ENCODE results near the gene HSF2BP.
"Not testable (repeated sequence)": the region's sequence is repeated elsewhere in the genome, so short reads cannot be mapped to it uniquely, and the experiment has no call there.

Gene HSF2BP

DNA sequence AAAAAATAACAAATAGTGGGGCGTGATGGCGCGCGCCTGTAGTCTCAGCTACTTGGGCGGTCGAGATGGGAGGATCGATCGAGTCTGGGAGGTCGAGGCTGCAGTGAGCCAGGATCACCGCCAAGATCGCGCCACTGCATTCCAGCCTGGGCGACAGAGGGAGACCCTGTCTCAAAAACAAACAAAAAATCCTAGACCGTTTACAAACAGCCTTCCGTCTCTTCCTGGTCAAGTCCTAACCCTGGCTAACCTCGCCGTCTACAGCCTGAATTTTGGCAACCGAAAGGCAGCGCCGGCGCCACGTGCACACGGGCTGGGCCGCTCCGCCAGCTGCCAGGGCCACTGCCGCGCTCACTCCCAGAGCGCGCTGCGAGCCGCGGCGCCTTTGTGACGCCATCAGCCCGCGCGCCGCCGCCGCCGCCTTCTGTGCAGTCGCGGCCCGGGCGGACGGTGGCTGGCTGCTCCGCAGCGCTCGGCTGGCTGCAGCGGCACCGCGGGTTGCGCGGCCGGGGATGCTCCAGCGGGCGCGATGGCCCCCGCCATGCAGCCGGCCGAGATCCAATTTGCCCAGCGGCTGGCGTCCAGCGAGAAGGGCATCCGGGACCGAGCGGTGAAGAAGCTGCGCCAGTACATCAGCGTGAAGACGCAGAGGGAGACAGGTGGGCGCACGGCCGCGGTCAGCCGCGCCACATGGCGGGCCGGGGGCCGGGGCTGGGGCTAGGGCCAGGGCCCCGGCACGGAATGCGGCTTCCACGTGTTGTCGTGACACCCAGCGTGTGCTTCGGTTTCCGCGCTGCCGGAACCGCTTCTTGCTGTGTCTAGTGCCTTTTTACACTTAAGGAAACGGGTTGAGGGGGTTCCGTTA is at the start of gene HSF2BP, which contains the start of gene RRP1B:
Gene HSF2BP, minus strand, starts transcription at position 353 of the 865 bp plus-strand sequence. CDS start 1,392 bp downstream, outside the sequence.
Gene RRP1B, plus strand, starts transcription at position 425 of the 865 bp plus-strand sequence. Its CDS starts 105 bp downstream, at position 530.
- peak; percentile 90 for DNase-seq

DNA sequence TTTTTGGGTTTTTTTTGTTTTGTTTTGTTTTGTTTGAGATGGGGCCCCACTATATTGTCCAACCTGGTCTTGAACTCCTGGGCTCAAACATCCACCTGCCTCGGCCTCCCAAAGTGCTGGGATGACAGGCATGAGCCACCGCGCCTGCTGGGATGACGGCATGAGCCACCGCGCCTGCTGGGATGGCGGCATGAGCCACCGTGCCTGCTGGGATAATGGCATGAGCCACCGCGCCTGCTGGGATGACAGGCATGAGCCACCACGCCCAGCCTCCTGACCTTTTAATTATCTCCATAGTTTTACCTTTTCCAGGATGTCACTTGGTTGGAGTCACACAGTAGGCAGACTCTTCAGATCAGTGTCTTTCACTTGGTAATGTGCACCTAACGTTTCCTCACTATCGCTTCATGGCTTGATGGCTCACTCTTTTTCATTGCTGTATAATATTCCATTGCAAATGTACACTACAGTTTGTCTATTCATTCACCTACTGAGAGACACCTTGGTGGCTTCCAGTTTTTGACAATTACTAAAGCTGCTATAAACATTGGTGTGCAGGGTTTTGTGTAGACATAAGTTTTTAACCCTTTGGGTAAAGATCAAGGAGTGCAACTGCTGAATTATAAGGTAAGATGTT is 49.6 kb upstream of the HSF2BP start:
- no peak for DNase-seq

- no peak for DNase-seq
Measured at GRCh38 chr21:43707462-43707861, 48.2 kb upstream of the HSF2BP start.

GRCh38 chr21:43703035-43703880 is 44.0 kb upstream of the HSF2BP start:
- no peak for DNase-seq

GRCh38 chr21:43702785-43703034 is 43.4 kb upstream of the HSF2BP start:
- no peak for DNase-seq

- DNase-seq, result no peak
Measured at GRCh38 chr21:43701936-43702784, 42.9 kb upstream of the HSF2BP start.

DNA sequence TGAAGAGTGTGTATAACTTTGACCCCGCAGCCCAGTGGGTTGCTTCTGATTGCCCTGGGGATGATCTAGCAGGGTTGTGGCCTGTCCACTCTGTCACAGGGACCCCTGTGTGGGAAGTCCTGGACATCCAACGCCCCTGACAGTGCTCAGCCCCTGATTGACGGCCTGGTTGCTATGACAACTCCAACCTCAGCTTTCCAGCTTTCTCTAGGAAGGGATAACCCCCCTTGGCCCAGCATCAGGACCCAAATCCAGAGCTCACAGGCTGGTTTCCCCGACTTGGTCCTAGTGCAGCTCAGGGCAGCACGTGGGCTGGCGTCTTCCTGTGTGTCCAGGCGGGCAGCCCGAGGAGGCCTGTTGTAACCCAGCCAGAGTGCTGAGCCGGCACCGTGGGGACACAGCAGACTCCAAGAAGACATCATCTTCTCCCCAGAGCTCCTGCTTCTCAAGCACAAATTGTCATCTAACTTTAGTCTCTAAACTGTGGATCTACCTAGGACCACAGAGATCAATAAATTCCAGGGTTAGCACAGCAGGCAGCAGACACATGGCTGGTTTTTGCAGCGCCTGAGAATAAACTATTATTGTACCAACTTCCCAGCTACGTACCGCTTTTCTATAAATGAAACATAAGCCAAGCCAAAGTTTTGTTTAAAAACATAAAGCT is 40.8 kb upstream of the HSF2BP start:
- no peak for DNase-seq

DNA sequence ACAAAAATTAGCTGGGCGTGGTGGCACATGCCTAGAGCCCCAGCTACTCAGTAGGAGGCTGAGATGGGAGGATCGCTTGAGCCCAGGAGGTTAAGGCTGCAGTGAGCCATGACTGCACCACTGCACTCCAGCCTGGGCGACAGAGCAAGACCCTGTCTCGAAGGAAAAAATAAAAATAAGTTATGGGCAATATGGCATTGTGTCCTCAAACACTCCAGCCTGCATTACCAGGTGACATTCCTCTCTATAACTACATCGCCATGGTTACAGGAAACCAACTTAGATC is 40.1 kb upstream of the HSF2BP start:
- DNase-seq, result not testable (repeated sequence)

DNA sequence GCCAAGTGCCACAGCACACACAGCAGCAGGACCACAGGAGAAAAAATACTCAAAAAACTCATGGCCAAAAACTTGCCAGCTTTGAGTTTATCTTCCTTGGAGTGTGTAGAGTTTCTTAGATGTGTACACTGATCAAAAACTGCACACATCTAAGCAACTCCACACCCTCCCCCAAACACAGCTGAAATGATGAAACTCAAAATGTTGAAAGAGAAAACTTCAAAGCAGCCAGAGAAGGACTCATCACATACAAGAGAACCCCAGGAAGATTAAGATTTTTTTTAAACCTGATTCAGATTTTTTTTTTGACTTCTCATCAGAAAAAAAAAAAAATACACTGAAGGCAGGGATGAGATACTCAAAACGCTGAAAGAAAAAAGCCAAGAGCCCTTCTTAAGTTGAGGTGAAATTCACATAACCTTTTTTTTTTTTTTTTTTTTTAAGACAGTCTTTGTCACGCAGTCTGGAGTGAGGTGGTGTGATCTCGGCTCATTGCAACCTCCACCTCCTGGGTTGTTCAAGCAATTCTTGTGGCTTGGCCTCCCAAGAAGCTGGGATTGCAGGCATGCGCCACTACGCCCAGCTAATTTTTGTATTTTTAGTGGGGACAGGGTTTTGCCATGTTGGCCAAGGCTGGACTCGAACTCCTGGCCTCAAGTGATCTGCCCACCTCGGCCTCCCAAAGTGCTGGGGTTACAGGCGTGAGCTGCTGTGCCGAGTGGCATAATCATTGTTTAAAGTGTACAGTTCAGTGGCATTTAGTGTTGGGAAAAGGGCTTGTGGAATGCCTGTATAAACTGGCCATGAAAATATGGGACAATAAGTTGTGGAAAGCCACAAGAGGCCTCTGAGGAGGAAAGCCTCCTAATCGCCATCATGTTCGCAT is 38.7 kb upstream of the HSF2BP start:
- no peak for DNase-seq

DNA sequence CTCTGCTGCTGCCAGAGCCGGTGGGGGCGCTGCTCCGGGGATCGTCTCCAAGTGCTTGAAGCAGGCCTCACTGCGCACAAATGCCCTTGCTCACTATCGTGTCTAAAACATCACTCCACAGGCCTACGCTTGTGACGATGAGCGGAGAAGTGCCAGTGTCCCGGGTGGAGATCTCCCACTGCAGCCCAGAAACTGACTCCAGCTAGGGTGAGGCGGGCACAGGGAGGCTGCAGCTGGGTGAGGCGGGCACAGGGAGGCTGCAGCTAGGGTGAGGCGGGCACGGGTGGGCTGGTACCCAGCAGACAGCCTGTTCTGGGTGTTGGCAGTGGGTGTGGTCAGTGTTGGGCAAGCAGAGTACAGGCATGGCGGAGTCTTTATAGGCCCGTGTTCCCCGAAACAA is 36.9 kb upstream of the HSF2BP start:
- DNase-seq, result no peak

GRCh38 chr21:43694437-43695079 is 35.3 kb upstream of the HSF2BP start:
- DNase-seq, result no peak

DNA sequence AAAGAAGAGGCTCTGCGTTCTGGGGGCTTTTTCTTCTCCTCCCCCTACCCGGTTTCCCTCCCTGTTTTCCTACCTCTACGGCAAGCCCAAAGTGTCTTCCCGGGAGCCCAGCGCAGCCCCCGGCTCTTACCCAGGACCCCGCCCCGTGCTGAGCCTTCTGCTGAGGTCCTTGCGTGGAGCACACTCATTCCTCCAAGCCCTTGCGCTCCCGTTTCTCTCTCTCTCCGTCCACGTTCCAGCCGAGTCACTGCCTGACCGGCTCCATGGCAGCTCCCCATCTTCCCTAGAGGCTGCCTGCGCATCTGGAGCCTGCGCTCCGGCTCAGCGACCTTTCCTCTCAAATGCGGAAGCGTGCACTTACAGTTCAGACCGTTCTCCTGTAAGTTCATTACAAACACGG is 34.7 kb upstream of the HSF2BP start:
- DNase-seq, result no peak

DNA sequence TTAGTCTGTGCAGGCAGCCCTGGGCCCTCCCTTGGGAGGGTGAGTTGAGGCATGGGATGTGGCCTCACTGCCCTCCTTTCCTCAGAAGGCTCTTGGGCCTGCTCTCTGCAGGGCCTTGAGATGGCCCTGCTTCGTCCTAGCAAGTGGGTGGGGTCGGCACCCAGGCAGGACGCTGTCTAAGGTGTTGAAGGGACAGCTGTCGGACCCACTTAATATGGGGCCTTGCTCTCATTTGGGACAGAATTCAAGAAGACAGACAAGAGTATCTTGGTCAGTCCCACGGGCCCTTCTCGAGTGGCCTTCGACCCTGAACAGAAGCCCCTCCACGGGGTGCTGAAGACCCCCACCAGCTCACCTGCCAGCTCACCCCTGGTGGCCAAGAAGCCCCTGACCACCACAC is 33.7 kb upstream of the HSF2BP start:
- DNase-seq, result no peak

GRCh38 chr21:43691801-43692200 is 32.5 kb upstream of the HSF2BP start:
- no peak for DNase-seq

DNA sequence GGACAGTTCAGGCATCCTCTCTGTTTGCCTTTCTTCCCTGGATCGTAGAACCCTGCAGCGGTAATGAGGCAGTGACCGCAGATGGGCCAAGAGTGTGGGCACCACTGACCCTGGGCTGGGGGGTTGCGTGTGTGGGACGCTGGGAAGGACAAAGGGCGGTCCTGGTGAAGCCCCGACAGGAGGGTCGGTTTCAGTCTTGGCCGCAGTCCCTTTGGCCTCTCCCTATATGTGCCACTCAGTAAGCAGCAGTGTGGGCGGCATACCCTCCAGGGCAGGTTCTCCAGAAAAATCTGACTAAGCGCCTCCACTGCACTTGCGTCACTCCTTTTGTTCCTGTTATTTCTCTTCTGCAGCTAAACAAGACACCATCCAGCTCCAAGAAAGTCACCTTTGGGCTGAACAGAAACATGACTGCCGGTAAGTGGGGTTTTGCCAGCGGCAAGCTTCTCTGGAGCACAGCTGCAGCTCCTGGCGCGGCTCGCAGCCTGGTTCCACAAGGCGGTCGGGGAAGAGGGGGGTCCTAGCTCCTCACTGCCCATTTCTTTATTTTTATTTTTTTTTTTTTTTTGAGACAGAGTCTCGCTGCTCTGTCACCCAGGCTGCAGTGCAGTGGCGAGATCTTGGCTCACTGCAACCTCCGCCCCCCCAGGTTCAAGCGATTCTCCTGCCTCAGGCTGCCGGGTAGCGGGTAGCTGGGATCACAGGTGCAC is 32.0 kb upstream of the HSF2BP start:
- DNase-seq, result no peak

DNA sequence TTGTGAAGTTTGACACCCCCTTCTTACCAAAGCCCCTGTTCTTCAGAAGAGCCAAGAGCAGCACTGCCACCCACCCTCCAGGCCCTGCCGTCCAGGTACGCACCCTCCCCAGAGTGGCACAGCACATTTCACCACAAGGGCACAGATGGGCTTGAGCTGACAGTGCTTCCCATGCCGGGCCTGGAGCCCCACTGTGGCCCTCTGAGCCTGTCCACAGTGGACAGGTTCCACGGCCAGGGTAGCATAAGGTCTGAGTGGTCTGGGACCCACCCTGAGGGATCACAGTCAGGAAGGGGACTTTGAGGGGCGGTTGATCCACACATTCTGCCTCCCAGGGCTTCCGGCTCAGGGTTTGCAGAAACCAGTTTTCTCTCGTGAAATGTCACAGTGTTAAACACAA is 31.1 kb upstream of the HSF2BP start:
- DNase-seq, result no peak

DNA sequence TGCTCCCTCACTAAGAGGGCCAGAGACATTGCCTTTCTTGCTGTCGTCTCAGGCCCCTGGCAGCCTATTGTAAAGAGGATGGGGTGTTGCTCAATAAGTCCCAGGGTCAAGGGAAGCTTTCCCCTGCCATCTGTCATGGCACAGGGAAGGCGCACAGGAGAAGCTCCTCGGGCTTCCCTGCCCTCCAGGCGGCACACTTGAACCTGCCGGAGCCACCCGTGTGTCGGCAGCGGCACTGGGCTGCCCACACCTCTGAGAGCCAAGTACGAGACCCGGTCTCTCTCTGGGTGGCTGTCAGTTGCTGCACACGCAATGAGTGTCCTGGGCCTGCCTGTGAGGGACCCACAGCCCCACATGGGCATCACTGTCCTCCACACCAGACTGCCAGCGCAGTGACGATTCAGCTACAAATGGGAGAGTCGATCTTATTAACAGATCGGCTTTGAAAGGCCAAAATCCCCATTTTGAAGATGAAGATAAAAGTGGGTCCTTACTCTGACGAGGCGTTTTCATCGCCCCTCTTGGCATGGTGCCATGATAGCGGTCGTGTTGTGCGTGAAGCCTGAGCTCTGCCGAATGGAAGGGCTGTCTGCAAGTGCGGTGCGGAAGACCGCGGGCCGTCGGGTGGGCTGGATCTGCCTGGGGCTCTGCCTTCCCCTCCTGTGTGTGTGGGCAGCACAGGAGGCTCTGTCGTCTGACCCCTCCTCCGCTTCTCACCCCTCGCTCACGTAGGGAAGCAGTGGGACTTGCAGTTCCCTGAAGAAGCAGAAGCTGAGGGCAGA is 30.5 kb upstream of the HSF2BP start:
- DNase-seq, result no peak

DNA sequence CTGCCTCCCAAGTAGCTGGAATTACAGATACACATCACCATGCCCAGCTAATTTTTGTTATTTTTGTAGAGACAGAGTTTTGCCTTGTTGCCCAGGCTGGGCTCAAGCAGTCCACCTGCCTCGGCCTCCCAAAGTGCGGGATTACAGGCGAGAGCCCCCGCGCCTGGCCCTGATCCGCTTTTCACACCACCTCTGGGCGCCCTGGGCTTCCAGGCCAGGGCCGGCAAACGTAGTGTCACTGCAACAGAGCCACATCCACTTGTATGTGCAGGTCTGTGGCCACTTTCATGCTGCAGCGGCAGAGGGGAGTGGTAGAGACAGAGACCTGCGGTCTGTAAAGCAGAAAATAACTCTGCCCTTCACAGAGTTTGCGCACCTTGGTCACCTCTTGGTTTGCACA is 29.6 kb upstream of the HSF2BP start:
- no peak for DNase-seq

Data from femur (tissue), 1 donor.